Peyer's patch (tissue), 4 donors: ENCODE measurements around the gene ADAP1.

Source experiments
- POLR2A ChIP-seq, 2 donors: fragments of 450-650 bp; IDR thresholded peaks; one replicate each; pipeline ENCODE4 v1.5.1; 2017; ENCODE audit warnings: antibody characterized with exemption in 2 of 2, mild to moderate bottlenecking in 2 of 2, moderate library complexity in 2 of 2
- TF ChIP-seq, protein P1 (sequence below), 6 experiments: fragments of 450-650 bp in 4 of 6; fragments of 200-600 bp in 2 of 6; sonication (generic) in 1 of 6; IDR thresholded peaks; one replicate each; pipeline ENCODE4 v1.5.1; 2017 to 2019; ENCODE audit warnings: antibody characterized with exemption in 6 of 6, mild to moderate bottlenecking in 3 of 6, moderate library complexity in 1 of 6

DNA sequence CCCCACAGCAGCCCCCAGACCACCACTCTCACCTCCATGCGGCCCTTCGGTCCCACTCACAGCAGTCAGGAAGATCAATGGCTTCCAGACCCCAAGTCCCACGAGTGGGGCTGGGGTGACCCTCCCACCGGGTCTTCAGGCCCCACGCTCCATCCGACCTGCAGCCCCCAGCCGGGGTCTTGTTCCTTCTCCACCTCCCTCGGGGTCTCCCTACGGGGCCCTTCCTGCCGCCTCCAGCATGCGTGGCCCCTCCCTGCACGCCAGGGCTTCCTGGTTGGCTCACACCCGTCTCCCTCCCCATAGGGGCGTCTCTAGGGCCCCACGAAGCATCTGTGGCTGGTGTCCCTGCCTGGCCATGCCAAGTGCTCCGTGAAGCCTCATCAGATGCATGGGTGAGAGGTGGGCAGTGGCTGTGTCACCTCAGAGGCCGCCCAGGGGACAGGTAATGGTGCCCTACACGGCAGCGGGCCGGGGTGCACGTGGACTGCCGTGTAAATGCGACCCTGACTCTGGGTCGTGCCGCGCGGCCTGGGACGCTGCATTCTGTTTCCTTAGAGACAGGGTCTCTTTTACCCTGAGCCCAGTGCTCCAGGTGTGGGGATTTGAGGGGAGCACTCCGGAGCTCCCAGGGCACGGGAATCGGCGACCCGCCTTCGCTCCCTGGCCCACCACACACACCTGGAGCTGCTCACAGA, 19.9 kb downstream of the ADAP1 start:
- TF ChIP-seq, protein P1, sequence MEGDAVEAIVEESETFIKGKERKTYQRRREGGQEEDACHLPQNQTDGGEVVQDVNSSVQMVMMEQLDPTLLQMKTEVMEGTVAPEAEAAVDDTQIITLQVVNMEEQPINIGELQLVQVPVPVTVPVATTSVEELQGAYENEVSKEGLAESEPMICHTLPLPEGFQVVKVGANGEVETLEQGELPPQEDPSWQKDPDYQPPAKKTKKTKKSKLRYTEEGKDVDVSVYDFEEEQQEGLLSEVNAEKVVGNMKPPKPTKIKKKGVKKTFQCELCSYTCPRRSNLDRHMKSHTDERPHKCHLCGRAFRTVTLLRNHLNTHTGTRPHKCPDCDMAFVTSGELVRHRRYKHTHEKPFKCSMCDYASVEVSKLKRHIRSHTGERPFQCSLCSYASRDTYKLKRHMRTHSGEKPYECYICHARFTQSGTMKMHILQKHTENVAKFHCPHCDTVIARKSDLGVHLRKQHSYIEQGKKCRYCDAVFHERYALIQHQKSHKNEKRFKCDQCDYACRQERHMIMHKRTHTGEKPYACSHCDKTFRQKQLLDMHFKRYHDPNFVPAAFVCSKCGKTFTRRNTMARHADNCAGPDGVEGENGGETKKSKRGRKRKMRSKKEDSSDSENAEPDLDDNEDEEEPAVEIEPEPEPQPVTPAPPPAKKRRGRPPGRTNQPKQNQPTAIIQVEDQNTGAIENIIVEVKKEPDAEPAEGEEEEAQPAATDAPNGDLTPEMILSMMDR (IDR thresholded peaks at IDR 0.05) = no peak
- TF ChIP-seq POLR2A (IDR thresholded peaks at IDR 0.05) = no peak
